MCF 10A (cell line): ENCODE results near the gene ZG16. TPM values are rescaled to one million over a fixed set of nuclear protein-coding genes. Genes with fewer than 3 reads are reported as not detected.
"Not testable (repeated sequence)": the region's sequence is repeated elsewhere in the genome, so short reads cannot be mapped to it uniquely, and the experiment has no call there.

ENCODE experiments used
- BruUV-seq: library from RNA; stranded (reverse); fragments of 400-500 nt; replicated peaks from 2 replicates; lab custom pipeline; 2021; lab: Mats Ljungman, UMichigan
- CTCF ChIA-PET: fragments of 300-600 bp; sonication (Branson Sonifier 250); formaldehyde crosslinking; extraction: SDS; loops from one replicate; lab custom pipeline; 2021; ENCODE audit warnings: antibody characterized with exemption, inconsistent platforms; lab: Yijun Ruan, JAX
- POLR2A ChIA-PET: fragments of 300-600, 350-650 bp; sonication (Branson Sonifier 250); formaldehyde crosslinking; extraction: SDS; loops from one replicate; lab custom pipeline; 2020; ENCODE audit warnings: antibody characterized with exemption, inconsistent platforms; lab: Yijun Ruan, JAX
- DNase-seq: peaks from one replicate; pipeline ENCODE4 v3.0.0-alpha.2; 2018; ENCODE audit not compliant: unreplicated experiment
- H3K27ac Mint-ChIP-seq: one replicate; pipeline ENCODE4 v1.8.0; 2022; ENCODE audit warnings: mild to moderate bottlenecking, low read depth, mixed read lengths; ENCODE audit not compliant: unreplicated experiment
- H3K27me3 Mint-ChIP-seq: one replicate; pipeline ENCODE4 v1.8.0; 2022; ENCODE audit warnings: mixed read lengths; ENCODE audit not compliant: insufficient read depth, unreplicated experiment
- H3K36me3 Mint-ChIP-seq: one replicate; pipeline ENCODE4 v1.8.0; 2022; ENCODE audit warnings: mild to moderate bottlenecking, moderate library complexity, mixed read lengths; ENCODE audit not compliant: insufficient read depth, unreplicated experiment
- H3K4me1 Mint-ChIP-seq: one replicate; pipeline ENCODE4 v1.8.0; 2022; ENCODE audit warnings: mixed read lengths; ENCODE audit not compliant: insufficient read depth, unreplicated experiment
- H3K4me3 Mint-ChIP-seq: one replicate; pipeline ENCODE4 v1.8.0; 2022; ENCODE audit warnings: mild to moderate bottlenecking, moderate library complexity, mixed read lengths; ENCODE audit not compliant: unreplicated experiment
- H3K9me3 Mint-ChIP-seq: one replicate; pipeline ENCODE4 v1.8.0; 2022; ENCODE audit warnings: mixed read lengths; ENCODE audit not compliant: unreplicated experiment
- CTCF ChIP-seq: fragments of 200-600 bp; IDR thresholded peaks from one replicate; pipeline ENCODE4 v1.8.0; 2022; ENCODE audit warnings: antibody characterized with exemption, mild to moderate bottlenecking; ENCODE audit not compliant: unreplicated experiment
- intact Hi-C: fragments of 100-400 bp; cut with micrococcal nuclease; formaldehyde crosslinking; loops from 2 replicates; pipeline ENCODE4 v1.14.1; 2022
- total RNA-seq: library from RNA; stranded (reverse); gene quantifications from 2 replicates; pipeline ENCODE4 v1.2.3, GENCODE V29; 2022

Gene ZG16
- total RNA-seq, 1 experiment from 2014 or later: not detected

- H3K27me3 Mint-ChIP-seq: peaks cover 74% of the 10 kb centered on the region
- no peak overlapping the region for H3K4me3 Mint-ChIP-seq
- H3K4me1 Mint-ChIP-seq: no peaks in the 10 kb centered on the region
- H3K27ac Mint-ChIP-seq: no peak overlapping the region
- POLR2A ChIA-PET: no interaction called here
- no peaks in the 10 kb centered on the region for H3K36me3 Mint-ChIP-seq
- DNase-seq: no peak
- no peak for TF ChIP-seq CTCF
- no peaks in the 10 kb centered on the region for H3K9me3 Mint-ChIP-seq
- CTCF ChIA-PET: interaction anchor here (0.9 to 2.4 kb wide), 3 partner anchors 9 to 47 kb away, joined by 4 to 13 read pairs (median 7); no protein-coding TSS in a partner anchor
- intact Hi-C loops: no loop called here
- no TSS peak for BruUV-seq
Observed at GRCh38 chr16:29738514-29738913, 39.5 kb upstream of the ZG16 start.

- BruUV-seq, DNase-seq, intact Hi-C loops, H3K4me3 Mint-ChIP-seq, H3K36me3 Mint-ChIP-seq, POLR2A ChIA-PET, H3K27ac Mint-ChIP-seq, H3K4me1 Mint-ChIP-seq, H3K9me3 Mint-ChIP-seq: not testable (repeated sequence)
- H3K27me3 Mint-ChIP-seq: peaks cover 74% of the 10 kb centered on the region
- CTCF ChIA-PET: interaction anchor here (1.1 to 2.4 kb wide), 3 partner anchors 11 to 795 kb away, joined by 3 to 13 read pairs (median 7); no protein-coding TSS in a partner anchor
Observed at GRCh38 chr16:29739927-29740629, 38.0 kb upstream of the ZG16 start.

- BruUV-seq, H3K27ac Mint-ChIP-seq, H3K36me3 Mint-ChIP-seq, intact Hi-C loops, H3K4me3 Mint-ChIP-seq, H3K4me1 Mint-ChIP-seq, H3K9me3 Mint-ChIP-seq, DNase-seq, POLR2A ChIA-PET: not testable (repeated sequence)
- CTCF ChIA-PET: interaction anchor here (1.4 kb wide), 1 partner anchor 11 kb away, joined by 4 read pairs; no protein-coding TSS in a partner anchor
- peaks cover 71% of the 10 kb centered on the region for H3K27me3 Mint-ChIP-seq
Observed at GRCh38 chr16:29740630-29741015, 37.4 kb upstream of the ZG16 start.

GRCh38 chr16:29742683-29743275, 35.3 kb upstream of the ZG16 start:
- Mint-ChIP-seq H3K27me3 (peaks cover 50% of the 10 kb centered on the region), H3K9me3 (no peaks in the 10 kb centered on the region), H3K4me3 (no peak overlapping the region), H3K27ac (no peak overlapping the region), H3K36me3 (peaks cover 8% of the 10 kb centered on the region), H3K4me1 (no peaks in the 10 kb centered on the region)
- DNase-seq: no peak
- CTCF ChIA-PET: interaction anchor here (0.6 to 2.0 kb wide), 2 partner anchors 13 to 141 kb away, joined by 3 to 7 read pairs; no protein-coding TSS in a partner anchor
- intact Hi-C loops: no loop called here
- BruUV-seq: no TSS peak
- TF ChIP-seq CTCF: no peak
- POLR2A ChIA-PET: interaction anchor here (0.6 kb wide), 1 partner anchor 38 kb away, joined by 3 read pairs; no protein-coding TSS in a partner anchor

GRCh38 chr16:29743475-29743826, 34.6 kb upstream of the ZG16 start:
- no peaks in the 10 kb centered on the region for H3K9me3 Mint-ChIP-seq
- H3K4me3 Mint-ChIP-seq: no peak overlapping the region
- no peak for DNase-seq
- intact Hi-C loops: no loop called here
- no peak for TF ChIP-seq CTCF
- no TSS peak for BruUV-seq
- no peak overlapping the region for H3K27ac Mint-ChIP-seq
- CTCF ChIA-PET: interaction anchor here (0.6 to 2.0 kb wide), 2 partner anchors 14 to 142 kb away, joined by 3 to 7 read pairs; no protein-coding TSS in a partner anchor
- H3K4me1 Mint-ChIP-seq: no peaks in the 10 kb centered on the region
- peaks cover 43% of the 10 kb centered on the region for H3K27me3 Mint-ChIP-seq
- H3K36me3 Mint-ChIP-seq: peaks cover 8% of the 10 kb centered on the region
- POLR2A ChIA-PET: no interaction called here
